HG03280 (cell line): ENCODE measurements around the gene NBEA.

Experiments used
- ATAC-seq: cut with Tn5 transposase; IDR thresholded peaks from one replicate; pipeline ENCODE4 v1.9.1; 2021; ENCODE audit warnings: mild to moderate bottlenecking, moderate library complexity; ENCODE audit not compliant: unreplicated experiment

NBEA gene

DNA sequence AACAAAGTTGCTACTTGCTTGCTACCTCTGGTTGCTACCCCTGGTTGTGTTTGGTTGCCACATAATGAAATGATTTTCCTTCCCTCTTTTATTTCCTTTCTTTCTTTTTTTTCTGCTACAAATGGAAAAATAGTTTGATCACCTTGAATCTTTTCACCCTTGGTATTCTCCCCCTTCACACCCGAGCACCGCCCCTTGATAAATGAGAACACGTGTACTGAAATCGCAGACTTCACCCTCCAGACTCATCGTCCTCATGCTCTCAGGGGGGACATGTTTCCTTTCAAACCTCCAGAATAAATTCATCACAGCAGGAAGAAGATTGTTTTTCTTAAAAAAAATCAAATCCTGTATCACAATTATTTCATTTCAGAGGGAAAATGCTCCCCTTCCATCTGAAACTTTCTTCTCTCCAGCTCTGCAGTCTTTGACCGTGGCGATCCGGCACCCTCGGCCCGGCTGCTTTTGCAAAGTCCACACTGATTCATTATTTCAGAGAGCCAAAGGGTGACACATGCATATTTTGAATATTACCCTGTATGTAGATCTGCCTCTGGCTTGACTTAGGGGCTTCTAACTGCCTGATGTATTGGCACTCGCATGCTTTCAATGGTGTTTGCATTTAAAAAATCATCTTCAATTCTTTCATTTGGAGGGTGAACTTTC, 757.0 kb downstream of the NBEA start:
- ATAC-seq = no peak

DNA sequence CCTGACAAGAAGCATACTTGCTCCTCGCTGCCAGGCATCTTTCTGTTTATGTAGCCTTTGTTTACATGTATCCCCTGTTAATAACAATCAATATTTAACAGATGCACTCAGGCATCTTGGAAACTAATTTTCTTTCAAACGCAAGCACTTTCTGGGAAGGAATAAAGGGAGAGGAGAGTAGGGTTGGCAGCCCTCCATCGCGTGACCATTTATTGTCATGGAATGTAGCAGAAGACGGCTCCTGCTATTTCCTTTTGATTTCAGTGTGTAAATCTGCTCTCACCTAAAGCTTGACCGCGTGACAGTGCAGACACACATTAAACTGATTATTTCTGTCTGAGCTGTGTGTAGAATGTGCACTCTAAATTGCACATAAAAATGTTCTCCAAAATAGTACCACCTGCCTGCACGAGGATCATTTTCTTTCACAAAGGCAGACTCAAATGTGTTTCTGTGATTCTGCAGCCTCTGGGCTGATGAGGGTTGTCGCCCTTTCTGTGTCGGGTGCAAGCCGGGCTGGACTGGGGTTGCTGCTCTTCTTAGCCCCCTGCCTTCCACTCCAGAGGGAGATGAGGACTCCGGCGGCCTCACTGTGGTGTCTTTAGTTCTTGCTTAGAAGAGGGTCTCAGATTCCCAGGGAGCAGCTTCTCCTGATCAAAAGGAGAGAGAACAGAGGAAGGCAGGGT, 757.9 kb downstream of the NBEA start:
- ATAC-seq = no peak

DNA sequence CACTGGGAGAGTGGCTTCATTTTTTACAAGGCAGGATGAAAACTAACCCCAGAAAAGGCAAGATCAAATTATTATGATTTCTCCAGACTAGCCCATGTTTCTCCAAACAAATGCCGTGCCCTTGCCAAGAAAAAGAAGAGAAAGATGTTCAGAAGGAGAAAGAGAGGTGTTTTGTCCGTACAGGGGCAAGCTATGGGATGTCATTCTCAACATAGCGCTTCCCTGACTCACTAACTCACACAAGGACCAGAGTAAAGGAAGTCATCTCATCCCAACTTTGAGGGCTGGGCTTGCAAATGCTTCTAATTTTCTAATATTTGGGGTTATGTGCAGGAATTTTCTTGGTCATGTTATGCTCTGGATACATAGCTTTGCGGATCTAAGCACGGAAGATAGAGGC, 758.6 kb downstream of the NBEA start:
- no peak for ATAC-seq

DNA sequence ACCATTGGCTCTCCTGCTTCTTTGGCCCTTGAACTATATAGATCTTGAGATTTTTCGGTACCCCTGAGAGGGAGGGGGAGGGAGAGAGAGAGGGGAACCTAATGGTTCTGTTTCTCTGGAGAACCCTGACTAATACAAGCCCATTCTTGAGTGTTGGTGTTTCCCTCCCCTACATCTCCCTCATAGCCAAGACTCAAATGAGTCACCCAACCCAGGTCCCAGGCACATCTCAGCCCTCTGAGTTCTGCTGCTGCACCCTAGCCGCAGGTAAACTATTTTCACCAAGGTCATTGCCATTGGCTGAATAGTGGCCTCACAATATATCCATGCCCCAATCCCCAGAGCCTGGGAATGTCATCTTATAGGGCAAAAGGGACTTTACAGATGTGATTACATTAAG, 760.2 kb downstream of the NBEA start:
- ATAC-seq = no peak

DNA sequence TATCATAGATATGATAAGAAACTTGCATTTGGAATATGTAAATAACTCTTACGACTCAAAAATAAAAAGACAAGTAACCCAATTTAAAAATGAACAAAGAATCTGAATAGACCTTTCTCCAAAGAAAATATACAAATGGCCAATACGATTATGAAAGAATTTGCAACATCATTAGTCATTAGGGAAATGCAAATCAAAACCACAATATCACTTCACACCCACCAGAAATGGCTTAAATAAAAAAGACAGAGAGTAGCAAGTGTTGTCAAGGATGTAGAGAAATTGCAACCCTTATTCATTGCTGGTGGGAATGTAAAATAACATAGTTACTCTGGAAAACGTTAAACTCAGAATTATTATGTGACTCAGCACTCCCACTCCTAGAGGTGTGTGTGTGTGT, 761.0 kb downstream of the NBEA start:
- no peak for ATAC-seq

DNA sequence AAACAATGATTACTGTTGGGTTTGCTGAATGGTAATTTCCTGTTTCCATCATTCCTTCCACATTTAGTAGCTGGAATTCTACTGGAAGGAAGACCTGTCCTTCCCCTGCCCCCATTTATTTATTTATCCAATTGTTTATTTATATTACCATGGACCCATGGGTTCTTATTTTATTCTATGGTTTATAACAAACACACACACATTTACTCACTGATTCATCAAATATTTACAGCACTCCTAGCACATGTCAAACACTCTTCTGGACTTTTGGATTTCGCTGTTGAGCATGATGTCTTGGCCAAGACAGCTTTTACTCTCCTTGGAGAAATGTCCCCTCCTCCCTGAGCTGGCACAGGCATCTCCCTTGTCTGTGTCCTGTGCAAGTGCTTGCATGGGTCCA, 762.3 kb downstream of the NBEA start:
- ATAC-seq = no peak

DNA sequence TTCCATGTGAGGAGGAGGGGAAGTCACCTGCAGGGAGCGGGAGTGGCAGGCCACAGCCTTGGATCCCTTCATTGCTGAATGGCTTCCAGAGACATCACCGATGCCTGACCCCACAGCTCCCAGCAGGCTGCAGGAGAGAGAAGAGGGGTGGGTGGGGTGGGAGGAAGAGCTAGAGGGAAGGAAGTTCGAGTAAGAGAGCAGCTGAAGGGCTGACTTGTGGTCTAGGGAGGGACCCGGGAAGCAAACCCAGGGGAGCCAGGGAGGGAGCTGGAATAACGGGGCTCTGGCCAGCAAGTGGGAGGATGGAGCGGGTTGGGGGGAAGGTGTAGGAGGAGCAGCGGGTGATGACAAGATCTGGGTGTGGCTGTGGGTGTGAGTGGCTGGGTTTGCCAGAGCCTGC, 764.2 kb downstream of the NBEA start:
- no peak for ATAC-seq

DNA sequence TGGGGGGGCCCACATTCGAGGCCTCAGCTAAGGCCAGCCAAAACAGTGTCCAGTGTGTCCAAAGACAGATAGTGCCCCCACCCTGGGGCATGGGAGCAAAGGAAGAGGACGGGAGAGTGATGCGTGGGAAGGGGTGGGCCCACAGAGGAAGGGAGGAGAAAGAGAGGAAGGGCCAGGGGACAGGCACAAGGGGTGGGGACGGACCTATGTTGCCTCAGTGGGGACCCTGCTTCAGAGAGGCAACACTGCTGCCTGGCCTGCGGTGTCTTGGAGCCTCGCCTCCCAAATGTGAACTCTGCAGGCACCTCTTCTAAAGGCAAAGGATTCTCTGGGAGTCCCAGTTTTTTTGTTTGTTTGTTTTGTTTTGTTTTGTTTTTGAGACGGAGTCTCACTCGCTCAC, 764.7 kb downstream of the NBEA start:
- no peak for ATAC-seq

DNA sequence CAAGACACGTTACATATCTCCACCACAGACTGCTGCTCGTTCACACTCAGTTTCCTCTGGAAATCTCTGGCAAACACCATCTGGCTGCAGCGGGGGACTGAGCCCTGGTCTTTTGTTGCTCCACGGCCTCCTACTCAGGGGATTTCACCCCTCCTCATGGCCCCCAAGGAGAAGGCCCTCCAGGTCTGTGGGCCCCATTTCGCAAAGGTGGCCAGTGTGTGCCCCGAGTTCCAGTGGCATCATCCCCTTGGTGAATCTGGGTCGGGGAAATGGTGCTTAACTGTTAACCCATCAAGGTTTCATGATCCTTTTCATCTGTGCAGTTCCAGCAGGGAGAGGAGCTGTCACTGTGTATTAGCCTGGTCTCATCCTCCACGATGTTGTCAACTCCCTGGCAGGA, 769.8 kb downstream of the NBEA start:
- ATAC-seq = no peak

DNA sequence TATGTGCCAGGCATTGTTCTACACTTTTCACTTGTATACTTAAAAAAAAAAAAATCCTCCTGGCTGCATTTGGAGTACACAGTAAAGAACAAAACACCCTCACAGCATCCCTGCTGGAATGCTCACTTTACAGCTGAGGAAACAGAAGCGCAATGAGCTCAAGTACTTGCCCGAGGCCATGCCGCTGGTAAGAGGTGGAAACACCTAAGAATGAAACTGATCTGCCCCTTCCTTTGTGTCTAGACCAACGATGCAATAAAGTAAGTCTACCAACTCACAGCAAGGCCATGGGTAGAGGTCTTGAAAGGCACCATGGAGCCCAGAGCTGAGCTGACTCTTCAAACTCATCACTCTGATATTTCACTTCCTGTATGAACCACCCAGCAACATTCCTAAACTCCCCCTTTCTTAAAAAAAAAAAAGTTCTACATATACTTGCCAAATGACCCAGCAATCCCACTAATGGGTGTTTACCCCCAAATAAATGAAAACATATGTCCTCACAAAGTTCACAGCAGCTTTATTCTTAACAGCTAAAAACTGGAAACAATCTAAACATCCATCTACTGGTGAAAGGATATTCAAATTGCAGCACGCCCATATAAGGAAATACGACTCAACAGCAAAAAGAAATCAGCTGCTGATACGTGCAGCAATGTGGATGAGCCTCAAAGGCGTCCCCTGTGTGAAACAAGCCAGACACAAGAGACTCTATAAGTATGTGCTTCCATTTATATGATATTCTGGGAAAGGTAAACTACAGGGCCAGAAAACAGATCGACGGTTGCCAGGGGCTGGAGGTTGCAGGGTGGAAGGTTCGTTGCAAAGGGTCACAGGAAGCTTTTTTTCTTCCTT, 771.1 kb downstream of the NBEA start:
- no peak for ATAC-seq

DNA sequence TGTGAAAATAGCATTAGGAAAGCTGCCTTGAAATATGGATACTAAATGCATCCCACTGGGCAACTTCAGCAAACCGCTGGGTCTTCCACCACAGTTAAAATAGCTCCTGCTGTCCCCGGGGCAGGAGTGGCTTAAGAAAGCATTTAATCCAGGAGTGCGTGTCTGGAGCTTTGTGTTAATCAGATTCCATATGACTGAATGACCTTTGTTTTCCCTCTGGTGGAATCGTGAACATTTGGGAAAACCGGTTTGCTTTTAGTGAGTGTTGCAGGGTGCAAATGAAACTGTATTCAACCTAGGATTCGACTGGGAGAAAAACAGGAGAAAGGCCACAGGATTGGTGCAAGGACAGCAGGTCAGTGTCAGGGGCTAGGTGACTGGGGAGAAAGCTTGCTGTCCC, 772.1 kb downstream of the NBEA start:
- no peak for ATAC-seq

DNA sequence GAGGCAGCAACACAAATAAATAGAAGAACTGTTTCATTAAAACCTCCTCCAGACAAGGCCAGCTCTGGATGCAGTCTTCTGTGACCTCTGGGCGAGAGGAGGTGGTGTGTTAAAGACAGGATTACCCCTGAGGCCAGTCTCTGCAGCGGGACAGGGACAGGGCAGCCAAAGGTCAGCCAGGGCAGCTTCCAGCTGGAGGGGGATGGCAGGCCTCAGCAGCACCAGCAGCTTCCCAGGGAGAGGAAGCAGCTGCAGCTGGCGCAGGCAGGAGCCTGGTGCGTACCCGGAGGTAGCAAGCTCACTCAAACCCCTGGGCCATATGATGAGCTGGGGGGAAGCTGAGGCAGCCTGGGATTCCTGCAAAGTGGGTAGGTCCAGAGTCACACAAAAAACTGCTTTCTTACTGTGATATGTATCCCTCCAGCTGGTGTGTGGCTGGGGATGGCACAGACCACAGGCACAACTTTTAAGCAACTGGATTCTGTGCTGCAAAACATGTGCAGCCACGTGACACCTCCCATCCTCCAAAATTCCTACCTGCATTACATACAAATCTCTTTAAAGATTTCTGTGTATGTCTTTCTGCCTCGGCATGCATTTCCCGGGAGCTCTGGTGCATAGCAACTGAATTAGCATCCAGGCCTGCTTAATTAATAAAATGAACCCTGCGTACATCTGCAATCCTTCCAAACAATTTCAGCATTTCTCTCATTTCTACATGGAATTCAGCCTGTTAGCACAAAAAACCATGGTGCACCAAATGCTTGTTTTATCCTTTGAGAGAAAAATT, 772.7 kb downstream of the NBEA start:
- no peak for ATAC-seq

DNA sequence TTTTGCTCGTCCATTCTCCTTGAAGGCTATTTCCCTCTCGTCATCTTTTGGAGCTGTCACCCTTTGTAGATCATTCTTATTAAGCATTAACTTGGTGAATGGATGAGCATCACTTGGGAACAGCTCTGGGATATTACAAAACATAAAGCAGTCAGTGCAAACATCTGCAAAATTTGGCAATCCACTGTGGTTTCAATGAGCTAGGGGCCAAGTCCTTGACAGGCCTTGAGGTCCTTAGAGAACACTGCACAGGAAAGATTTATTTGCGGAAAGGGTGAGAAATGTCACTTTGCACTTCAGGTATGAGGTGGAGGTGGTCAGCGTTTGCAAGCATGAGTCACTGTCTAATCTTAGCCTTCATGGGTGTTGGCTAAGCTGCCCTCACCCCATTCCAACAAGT, 774.1 kb downstream of the NBEA start:
- no peak for ATAC-seq

DNA sequence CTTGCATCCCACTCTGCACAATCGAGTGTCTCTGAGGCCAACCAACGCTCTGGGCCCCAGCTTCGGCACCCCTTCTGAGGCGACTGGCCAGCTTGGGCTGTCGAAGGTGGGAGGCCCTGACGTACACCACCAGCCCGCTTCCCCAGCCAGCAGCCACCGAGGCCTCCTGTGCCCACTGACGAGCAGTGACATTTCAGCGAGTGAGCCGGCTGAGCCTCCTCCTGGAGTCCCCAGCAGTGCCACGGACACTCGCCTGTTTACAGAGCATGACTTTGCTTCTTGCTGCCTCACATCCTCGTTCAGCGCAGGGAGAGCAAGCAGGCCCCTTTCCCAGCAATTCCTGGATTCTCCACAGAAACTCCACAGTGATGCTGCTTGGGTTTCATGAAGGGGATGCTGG, 774.7 kb downstream of the NBEA start:
- ATAC-seq = no peak

DNA sequence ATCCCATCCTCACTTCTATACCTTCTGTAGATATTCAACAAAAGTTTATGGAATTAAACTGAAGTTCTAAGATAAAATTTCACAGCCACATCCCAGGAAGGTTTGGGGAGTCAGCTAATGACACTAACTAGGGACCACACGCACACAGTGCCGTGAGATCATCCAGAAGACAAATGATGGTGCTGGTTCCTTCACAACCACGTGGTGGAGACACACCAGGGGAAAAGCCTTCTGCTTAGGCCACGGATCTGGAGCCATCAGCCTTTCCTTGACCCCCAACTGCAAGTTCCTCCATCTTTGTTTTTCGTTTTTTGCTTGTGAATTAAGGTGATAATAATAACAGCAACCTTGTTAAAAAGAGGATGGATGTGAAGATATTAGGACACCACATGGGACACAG, 776.0 kb downstream of the NBEA start:
- no peak for ATAC-seq

DNA sequence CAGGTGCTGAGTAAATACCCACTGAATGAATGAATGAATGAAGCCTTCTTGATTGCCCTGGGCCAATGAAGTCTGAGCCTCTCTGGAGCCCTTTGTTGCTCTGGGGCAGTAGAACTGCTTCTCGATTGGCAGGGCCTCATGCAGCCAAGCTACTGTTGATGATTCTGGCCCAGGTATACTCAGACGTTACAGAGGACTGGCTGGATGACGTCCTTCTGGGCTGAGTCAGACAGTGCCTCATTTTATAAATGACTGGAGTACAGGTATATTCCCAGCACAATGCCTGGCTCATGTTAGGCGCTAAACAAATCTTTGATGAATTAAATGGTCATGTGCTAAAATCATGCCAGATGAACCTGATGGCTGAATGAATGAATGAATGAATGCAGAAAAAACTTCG, 778.2 kb downstream of the NBEA start:
- no peak for ATAC-seq

DNA sequence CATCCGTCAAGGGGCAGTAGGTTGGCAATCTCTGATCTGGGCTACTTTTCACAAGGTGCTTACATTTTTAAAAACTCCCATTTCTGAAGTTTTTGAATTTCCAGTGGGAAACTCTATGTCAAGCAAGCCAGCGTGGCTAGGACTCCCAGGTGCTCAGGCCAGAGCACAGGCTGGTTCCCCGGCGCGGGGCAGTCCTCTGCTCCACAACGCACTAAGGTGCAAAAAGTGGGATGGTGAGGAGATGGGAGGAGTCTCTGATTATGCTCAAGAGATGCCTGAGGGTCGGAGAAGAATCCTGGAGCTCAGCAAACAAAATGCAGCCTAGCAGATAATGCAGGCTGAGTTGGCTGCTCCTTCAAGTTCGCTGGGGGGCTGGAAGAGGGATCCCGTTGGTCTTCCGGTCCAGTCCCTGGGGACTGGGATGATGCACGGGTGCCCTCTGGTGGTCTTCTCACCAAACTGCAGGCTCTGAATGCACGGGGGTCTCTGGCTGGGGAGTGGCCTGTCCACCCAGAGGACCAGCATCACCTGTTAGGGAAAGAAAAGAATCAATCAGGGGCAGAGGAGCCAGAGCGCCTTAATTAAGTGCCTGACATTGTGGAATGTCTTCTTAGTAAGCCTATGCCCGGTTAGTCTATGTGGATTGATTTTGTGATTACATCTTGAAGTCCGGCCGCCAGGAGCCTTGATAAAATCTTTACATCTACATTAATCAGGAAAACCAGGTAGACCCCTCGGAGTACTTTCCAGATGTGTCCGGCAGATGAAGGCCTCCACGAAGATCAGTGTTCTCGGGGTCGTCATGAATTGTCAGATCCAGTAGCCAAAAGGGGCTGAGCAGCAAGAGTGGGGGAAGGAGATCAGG, 778.9 kb downstream of the NBEA start:
- ATAC-seq = no peak
